IMR-90 (cell line): Measurements from ENCODE around the gene ALDH1A1. TPM values are rescaled to one million over a fixed set of nuclear protein-coding genes. Genes with fewer than 3 reads are reported as not detected.

Experiments used
- ATAC-seq: fragments of 200-7000 bp; cut with Tn5 transposase; 2 replicates; pipeline ENCODE4 v1.9.1; 2020; ENCODE audit warnings: low read depth, mild to moderate bottlenecking, moderate library complexity
- BruUV-seq: library from RNA; stranded (reverse); fragments of 400-500 nt; replicated peaks from 2 replicates; lab custom pipeline; 2021; lab: Mats Ljungman, UMichigan
- CTCF ChIA-PET: fragments of 300-600 bp; formaldehyde crosslinking; extraction: SDS; loops from one replicate; lab custom pipeline; 2021; ENCODE audit warnings: antibody characterized with exemption; lab: Yijun Ruan, JAX
- POLR2A ChIA-PET: fragments of 300-600 bp; sonication (Branson Sonifier 250); formaldehyde crosslinking; loops from one replicate; lab custom pipeline; 2022; ENCODE audit warnings: antibody characterized with exemption; ENCODE audit not compliant: unreplicated experiment; lab: Charles Lee
- DNase-seq: peaks from one replicate; pipeline ENCODE4 v3.0.0; 2013
- H2AFZ ChIP-seq: replicated peaks from 2 replicates; pipeline ENCODE3; 2013; ENCODE audit warnings: low read length, mild to moderate bottlenecking; ENCODE audit not compliant: poor library complexity
- H2AK5ac ChIP-seq: 2 replicates; pipeline ENCODE4 v1.6.1; 2013; ENCODE audit warnings: low read depth, low read length, inconsistent platforms
- H2AK9ac ChIP-seq: replicated peaks from 2 replicates; pipeline ENCODE3; 2013; ENCODE audit warnings: mild to moderate bottlenecking, low read depth, low read length, moderate library complexity; ENCODE audit not compliant: poor library complexity
- H2BK120ac ChIP-seq: 2 replicates; pipeline ENCODE4 v1.6.1; 2013; ENCODE audit warnings: low read depth, low read length, inconsistent platforms
- H2BK15ac ChIP-seq: 3 replicates; pipeline ENCODE4 v1.6.1; 2013; ENCODE audit warnings: low read depth, low read length, inconsistent platforms
- H2BK20ac ChIP-seq: 2 replicates; pipeline ENCODE4 v1.6.1; 2013; ENCODE audit warnings: low read depth, mild to moderate bottlenecking, inconsistent platforms, low read length, moderate library complexity
- H2BK5ac ChIP-seq: 2 replicates; pipeline ENCODE4 v1.6.1; 2013; ENCODE audit warnings: mild to moderate bottlenecking, low read depth, low read length, inconsistent platforms; ENCODE audit not compliant: poor library complexity, severe bottlenecking
- H3K14ac ChIP-seq: replicated peaks from 2 replicates; pipeline ENCODE4 v1.6.1; 2013; ENCODE audit warnings: low read depth, low read length, inconsistent platforms
- H3K18ac ChIP-seq: 2 replicates; pipeline ENCODE4 v1.6.1; 2013; ENCODE audit warnings: low read depth, low read length, control low read depth
- H3K23ac ChIP-seq: 2 replicates; pipeline ENCODE4 v1.6.1; 2013; ENCODE audit warnings: low read depth, low read length, inconsistent platforms
- H3K27ac ChIP-seq: 2 replicates; pipeline ENCODE4 v1.5.1; 2013; ENCODE audit warnings: mild to moderate bottlenecking, control low read depth, low read length; ENCODE audit not compliant: insufficient read depth
- H3K27me3 ChIP-seq: 2 replicates; pipeline ENCODE4 v1.6.1; 2013; ENCODE audit warnings: low read length; ENCODE audit not compliant: control insufficient read depth, insufficient read depth
- H3K36me3 ChIP-seq: 2 replicates; pipeline ENCODE4 v1.6.1; 2013; ENCODE audit warnings: low read length, mixed read lengths; ENCODE audit not compliant: control insufficient read depth, insufficient read depth
- H3K4ac ChIP-seq: 2 replicates; pipeline ENCODE4 v1.6.1; 2013; ENCODE audit warnings: low read depth, low read length, inconsistent platforms
- H3K4me1 ChIP-seq: 2 replicates; pipeline ENCODE4 v1.6.1; 2013; ENCODE audit warnings: low read length, mixed read lengths; ENCODE audit not compliant: control insufficient read depth, insufficient read depth
- H3K4me2 ChIP-seq: 2 replicates; pipeline ENCODE4 v1.6.1; 2013; ENCODE audit warnings: low read depth, mild to moderate bottlenecking, control low read depth, low read length, moderate library complexity
- H3K4me3 ChIP-seq: 2 replicates; pipeline ENCODE4 v1.5.1; 2013; ENCODE audit warnings: low read depth, mild to moderate bottlenecking, control low read depth, low read length, moderate library complexity; ENCODE audit not compliant: insufficient read depth
- H3K56ac ChIP-seq: 2 replicates; pipeline ENCODE4 v1.6.1; 2013; ENCODE audit warnings: low read length, inconsistent platforms; ENCODE audit not compliant: insufficient read depth; ENCODE audit errors: extremely low read depth
- H3K79me1 ChIP-seq, 2 experiments: 2 replicates each; pipeline ENCODE4 v1.6.1; 2013; ENCODE audit warnings: low read length in 2 of 2, inconsistent platforms in 1 of 2, low read depth in 1 of 2
- H3K9ac ChIP-seq: 2 replicates; pipeline ENCODE4 v1.6.1; 2013; ENCODE audit warnings: low read depth, low read length, control low read depth
- H3K9me1 ChIP-seq: 2 replicates; pipeline ENCODE4 v1.6.1; 2013; ENCODE audit warnings: low read length, inconsistent platforms; ENCODE audit not compliant: insufficient read depth
- H3K9me3 ChIP-seq: 2 replicates; pipeline ENCODE4 v1.6.1; 2013; ENCODE audit warnings: low read length; ENCODE audit not compliant: control insufficient read depth, insufficient read depth
- H4K20me1 ChIP-seq: 2 replicates; pipeline ENCODE4 v1.6.1; 2013; ENCODE audit warnings: low read length, inconsistent platforms; ENCODE audit not compliant: insufficient read depth
- H4K5ac ChIP-seq: 2 replicates; pipeline ENCODE4 v1.6.1; 2013; ENCODE audit warnings: mild to moderate bottlenecking, low read depth, low read length, control low read depth
- H4K8ac ChIP-seq, 2 experiments: 2 replicates each; pipeline ENCODE4 v1.6.1; 2013; ENCODE audit warnings: low read depth in 2 of 2, low read length in 2 of 2, control low read depth in 1 of 2, inconsistent platforms in 1 of 2
- H4K91ac ChIP-seq: 2 replicates; pipeline ENCODE4 v1.6.1; 2013; ENCODE audit warnings: low read depth, low read length, inconsistent platforms; ENCODE audit not compliant: insufficient read depth
- BHLHE40 ChIP-seq: fragments of 150-350 bp; IDR thresholded peaks from 2 replicates; pipeline ENCODE4 v1.6.1; 2016; ENCODE audit warnings: mild to moderate bottlenecking, low read depth, low read length
- CEBPB ChIP-seq: IDR thresholded peaks from 2 replicates; pipeline ENCODE4 v1.6.1; 2012; ENCODE audit warnings: low read depth, low read length, improper control_type of control experiment
- CHD1 ChIP-seq: IDR thresholded peaks from 2 replicates; pipeline ENCODE4 v1.6.1; 2012; ENCODE audit warnings: low read depth, low read length, improper control_type of control experiment
- FOS ChIP-seq: fragments of 150-350 bp; IDR thresholded peaks from 2 replicates; pipeline ENCODE4 v1.6.1; 2016; ENCODE audit warnings: low read depth, low read length
- MAFK ChIP-seq: IDR thresholded peaks from 2 replicates; pipeline ENCODE4 v1.6.1; 2012; ENCODE audit warnings: low read depth, low read length, improper control_type of control experiment
- MAZ ChIP-seq: IDR thresholded peaks from 2 replicates; pipeline ENCODE4 v1.6.1; 2012; ENCODE audit warnings: low read depth, mild to moderate bottlenecking, low read length, improper control_type of control experiment, moderate library complexity, borderline replicate concordance
- MXI1 ChIP-seq: IDR thresholded peaks from 2 replicates; pipeline ENCODE4 v1.6.1; 2012; ENCODE audit warnings: low read depth, mild to moderate bottlenecking, low read length, moderate library complexity, borderline replicate concordance
- NFE2L2 ChIP-seq: fragments of 150-350 bp; IDR thresholded peaks from 2 replicates; pipeline ENCODE4 v1.6.1; 2016; ENCODE audit warnings: low read depth, mild to moderate bottlenecking, low read length
- POLR2A ChIP-seq: IDR thresholded peaks from 2 replicates; pipeline ENCODE4 v1.6.1; 2012; ENCODE audit warnings: mild to moderate bottlenecking, low read depth, low read length
- RAD21 ChIP-seq: IDR thresholded peaks from 2 replicates; pipeline ENCODE4 v1.6.1; 2012; ENCODE audit warnings: low read length, improper control_type of control experiment
- RCOR1 ChIP-seq: IDR thresholded peaks from 2 replicates; pipeline ENCODE4 v1.6.1; 2012; ENCODE audit warnings: mild to moderate bottlenecking, low read length, improper control_type of control experiment; ENCODE audit not compliant: insufficient replicate concordance
- RFX5 ChIP-seq: IDR thresholded peaks from 2 replicates; pipeline ENCODE4 v1.8.0; 2012; ENCODE audit warnings: low read depth, mild to moderate bottlenecking, low read length, moderate library complexity
- SMC3 ChIP-seq: fragments of 150-350 bp; IDR thresholded peaks from 2 replicates; pipeline ENCODE4 v1.6.1; 2016; ENCODE audit warnings: low read depth, mild to moderate bottlenecking, antibody characterized with exemption, low read length, moderate library complexity
- WGBS, 2 experiments: methylation state at CpG; one replicate each; pipeline versions ENCODE4 v1.1.5 to v1.1.7; 2013; ENCODE audit warnings: missing lambda C conversion rate in 2 of 2; ENCODE audit not compliant: insufficient read length in 1 of 2; ENCODE audit errors: extremely low coverage in 2 of 2; 5-methylcytosine and 5-hydroxymethylcytosine counted together
- dilution Hi-C: fragments of 300-500 bp; cut with HindIII; formaldehyde crosslinking; loops from one replicate; pipeline ENCODE4 v1.14.3; 2018; ENCODE audit warnings: low sequenced_read_pairs; ENCODE audit not compliant: unreplicated experiment
- in situ Hi-C: fragments of 300-500 bp; cut with MboI; formaldehyde crosslinking; loops from 3 replicates; pipeline ENCODE4 v1.14.3; 2019; ENCODE audit warnings: low sequenced_read_pairs, inconsistent platforms, mixed read lengths
- intact Hi-C: fragments of 100-400 bp; cut with micrococcal nuclease; formaldehyde crosslinking; loops from 2 replicates; pipeline ENCODE4 v1.10.0; 2022
- polyA plus RNA-seq, 3 experiments: library from polyadenylated mRNA; depleted of rRNA; stranded (reverse); fragments of >200 nt; gene quantifications; 2 replicates each; pipeline ENCODE4 v1.2.3, GENCODE V29; 2012; ENCODE audit warnings: low replicate concordance in 1 of 3
- total RNA-seq: library from RNA; depleted of rRNA; stranded (reverse); fragments of >200 nt; gene quantifications from 2 replicates; pipeline ENCODE4 v1.2.3, GENCODE V29; 2012
- TF ChIP-seq, protein P1 (sequence below): conservative IDR thresholded peaks from 2 replicates; pipeline ENCODE4 v1.5.1; 2012; ENCODE audit warnings: mild to moderate bottlenecking, low read depth, low read length, improper control_type of control experiment
- TF ChIP-seq, protein P2 (sequence below): fragments of 150-350 bp; IDR thresholded peaks from 2 replicates; pipeline ENCODE4 v1.6.1; 2017; ENCODE audit warnings: mild to moderate bottlenecking, antibody characterized with exemption, low read length, low read depth
- TF ChIP-seq, protein P3 (sequence below): fragments of 150-350 bp; IDR thresholded peaks from 2 replicates; pipeline ENCODE4 v1.6.1; 2016; ENCODE audit warnings: low read depth, mild to moderate bottlenecking, low read length, moderate library complexity, borderline replicate concordance

ALDH1A1 gene
- total and polyA plus RNA-seq, 2 of the 4 experiments (the other 2 are of a cell fraction) = not detected

DNA sequence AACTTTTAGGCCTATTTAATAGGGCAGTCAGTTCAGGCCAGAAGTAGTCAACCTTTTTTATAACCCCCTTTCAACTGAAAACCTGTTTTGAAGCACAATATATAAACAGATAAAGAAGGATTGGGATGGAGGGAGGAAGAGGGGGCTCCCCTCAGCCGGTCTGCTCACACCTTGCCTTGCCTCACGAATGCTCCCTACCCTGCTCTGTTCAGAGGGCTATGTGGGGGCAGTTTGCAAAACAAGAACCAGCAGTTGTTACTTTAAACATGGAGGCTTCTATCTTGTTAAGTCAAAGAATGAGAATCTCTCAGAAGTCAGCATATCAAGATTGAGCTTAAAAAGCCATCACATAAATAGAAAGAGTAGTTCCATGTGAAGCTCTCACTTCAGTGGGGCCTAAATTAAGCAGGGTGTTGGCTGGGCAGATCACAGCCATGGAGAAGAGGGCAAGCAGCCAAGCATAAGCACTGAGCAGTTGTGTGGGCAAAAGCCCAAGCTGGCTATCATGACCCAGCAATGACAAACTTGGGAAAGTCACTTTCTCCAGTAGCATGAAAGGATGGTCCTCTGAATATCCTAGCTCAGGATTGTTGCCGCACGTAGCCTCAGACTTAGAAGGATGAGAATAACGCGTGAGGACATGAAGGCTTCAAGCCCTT is 70.6 kb downstream of the ALDH1A1 start:
- no TSS peak for BruUV-seq
- H3K4ac ChIP-seq = no peak overlapping the region
- no peak overlapping the region for H3K18ac ChIP-seq
- no peak overlapping the region for H2BK15ac ChIP-seq
- no peaks in the 10 kb centered on the region for H4K20me1 ChIP-seq
- no peak overlapping the region for H3K27ac ChIP-seq
- no peak overlapping the region for H3K9ac ChIP-seq
- no peaks in the 10 kb centered on the region for H3K27me3 ChIP-seq
- H3K9me1 ChIP-seq = no peaks in the 10 kb centered on the region
- H4K8ac ChIP-seq = no peak overlapping the region
- H2AFZ ChIP-seq = no peak overlapping the region
- H3K4me2 ChIP-seq = no peak overlapping the region
- H2BK20ac ChIP-seq = no peak overlapping the region
- TF ChIP-seq RFX5 (no peak), MXI1 (no peak), RCOR1 (no peak), POLR2A (no peak), CHD1 (no peak), BHLHE40 (no peak), NFE2L2 (no peak), RAD21 (no peak), CEBPB (no peak), MAZ (no peak), SMC3 (no peak), MAFK (no peak), FOS (no peak)
- TF ChIP-seq, protein P1, sequence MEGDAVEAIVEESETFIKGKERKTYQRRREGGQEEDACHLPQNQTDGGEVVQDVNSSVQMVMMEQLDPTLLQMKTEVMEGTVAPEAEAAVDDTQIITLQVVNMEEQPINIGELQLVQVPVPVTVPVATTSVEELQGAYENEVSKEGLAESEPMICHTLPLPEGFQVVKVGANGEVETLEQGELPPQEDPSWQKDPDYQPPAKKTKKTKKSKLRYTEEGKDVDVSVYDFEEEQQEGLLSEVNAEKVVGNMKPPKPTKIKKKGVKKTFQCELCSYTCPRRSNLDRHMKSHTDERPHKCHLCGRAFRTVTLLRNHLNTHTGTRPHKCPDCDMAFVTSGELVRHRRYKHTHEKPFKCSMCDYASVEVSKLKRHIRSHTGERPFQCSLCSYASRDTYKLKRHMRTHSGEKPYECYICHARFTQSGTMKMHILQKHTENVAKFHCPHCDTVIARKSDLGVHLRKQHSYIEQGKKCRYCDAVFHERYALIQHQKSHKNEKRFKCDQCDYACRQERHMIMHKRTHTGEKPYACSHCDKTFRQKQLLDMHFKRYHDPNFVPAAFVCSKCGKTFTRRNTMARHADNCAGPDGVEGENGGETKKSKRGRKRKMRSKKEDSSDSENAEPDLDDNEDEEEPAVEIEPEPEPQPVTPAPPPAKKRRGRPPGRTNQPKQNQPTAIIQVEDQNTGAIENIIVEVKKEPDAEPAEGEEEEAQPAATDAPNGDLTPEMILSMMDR = no peak
- TF ChIP-seq, protein P2, sequence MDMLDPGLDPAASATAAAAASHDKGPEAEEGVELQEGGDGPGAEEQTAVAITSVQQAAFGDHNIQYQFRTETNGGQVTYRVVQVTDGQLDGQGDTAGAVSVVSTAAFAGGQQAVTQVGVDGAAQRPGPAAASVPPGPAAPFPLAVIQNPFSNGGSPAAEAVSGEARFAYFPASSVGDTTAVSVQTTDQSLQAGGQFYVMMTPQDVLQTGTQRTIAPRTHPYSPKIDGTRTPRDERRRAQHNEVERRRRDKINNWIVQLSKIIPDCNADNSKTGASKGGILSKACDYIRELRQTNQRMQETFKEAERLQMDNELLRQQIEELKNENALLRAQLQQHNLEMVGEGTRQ = no peak
- TF ChIP-seq, protein P3, sequence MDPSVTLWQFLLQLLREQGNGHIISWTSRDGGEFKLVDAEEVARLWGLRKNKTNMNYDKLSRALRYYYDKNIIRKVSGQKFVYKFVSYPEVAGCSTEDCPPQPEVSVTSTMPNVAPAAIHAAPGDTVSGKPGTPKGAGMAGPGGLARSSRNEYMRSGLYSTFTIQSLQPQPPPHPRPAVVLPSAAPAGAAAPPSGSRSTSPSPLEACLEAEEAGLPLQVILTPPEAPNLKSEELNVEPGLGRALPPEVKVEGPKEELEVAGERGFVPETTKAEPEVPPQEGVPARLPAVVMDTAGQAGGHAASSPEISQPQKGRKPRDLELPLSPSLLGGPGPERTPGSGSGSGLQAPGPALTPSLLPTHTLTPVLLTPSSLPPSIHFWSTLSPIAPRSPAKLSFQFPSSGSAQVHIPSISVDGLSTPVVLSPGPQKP = no peak
- H3K4me1 ChIP-seq = no peaks in the 10 kb centered on the region
- H3K9me3 ChIP-seq = no peaks in the 10 kb centered on the region
- ATAC-seq (no peak), DNase-seq (no peak)
- no peak overlapping the region for H4K91ac ChIP-seq
- WGBS, 2 experiments = 75% methylated on average over 2 of the region's 6 CpGs; no CpG with 5 or more reads in 1 of the 2 experiments
- H2AK5ac ChIP-seq = no peak overlapping the region
- H3K4me3 ChIP-seq = no peak overlapping the region
- H2AK9ac ChIP-seq = no peak overlapping the region
- H3K79me1 ChIP-seq = no peaks in the 10 kb centered on the region
- H4K5ac ChIP-seq = no peak overlapping the region
- no peak overlapping the region for H3K14ac ChIP-seq
- ChIA-PET CTCF (interaction anchor here (0.6 kb wide), 1 partner anchor 360 kb away, joined by 4 read pairs; no protein-coding TSS in a partner anchor), POLR2A (no interaction called here)
- no peak overlapping the region; the same call in 1 of the 2 replicates for H3K56ac ChIP-seq
- in situ Hi-C loops = no loop called here
- dilution Hi-C loops = no loop called here
- intact Hi-C loops = no loop called here
- H2BK5ac ChIP-seq = no peak overlapping the region
- no peaks in the 10 kb centered on the region for H3K36me3 ChIP-seq
- H3K23ac ChIP-seq = no peak overlapping the region
- H2BK120ac ChIP-seq = no peak overlapping the region
